ENCODE results near the gene COX7C.
"Not testable (repeated sequence)": the region's sequence is repeated elsewhere in the genome, so short reads cannot be mapped to it uniquely, and the experiment has no call there.

COX7C gene

GRCh38 chr5:86617756-86618576 lies at the start of gene COX7C:
TSS of gene COX7C (plus strand) at chr5:86617941. CDS start at chr5:86618056, 115 bp downstream.
- Histone ChIP-seq H3K9ac (ENCODE audit: insufficient read length) (peak within 1 kb of the TSS; percentile 91), H3K9me3 (ENCODE audit: low read depth, low read length) (no peaks in the 10 kb centered on the region), H3K27ac (peak within 1 kb of the TSS; percentile 72), H3K36me3 (ENCODE audit: insufficient read depth, low read length) (peaks cover 39% of the 10 kb centered on the region), H3K4me3 (peak within 1 kb of the TSS; percentile 95)
- TF ChIP-seq FOXP2 (optimal IDR thresholded peaks at IDR 0.05; ENCODE audit: control extremely low read depth, extremely low read length, insufficient read depth) = no peak
- peak; percentile 96 for TF ChIP-seq POLR2AphosphoS5 (IDR thresholded peaks at IDR 0.05; ENCODE audit: borderline replicate concordance, low read depth, low read length)
- no peak for TF ChIP-seq EZH2 (IDR thresholded peaks at IDR 0.05)
- DNase-seq (ENCODE audit: low read depth, low spot score) = peak; percentile 97

GRCh38 chr5:86569522-86570426 lies 48.0 kb upstream of the COX7C start:
- not testable (repeated sequence) for DNase-seq (ENCODE audit: low read depth, low spot score); H3K36me3 ChIP-seq (ENCODE audit: insufficient read depth, low read length); H3K9ac ChIP-seq (ENCODE audit: insufficient read length); H3K27ac ChIP-seq; H3K9me3 ChIP-seq (ENCODE audit: low read depth, low read length); H3K4me3 ChIP-seq

GRCh38 chr5:86570427-86571083 lies 47.2 kb upstream of the COX7C start:
- TF ChIP-seq EZH2 (IDR thresholded peaks at IDR 0.05) = no peak
- no peak for TF ChIP-seq POLR2AphosphoS5 (IDR thresholded peaks at IDR 0.05; ENCODE audit: borderline replicate concordance, low read depth, low read length)
- TF ChIP-seq FOXP2 (optimal IDR thresholded peaks at IDR 0.05; ENCODE audit: control extremely low read depth, extremely low read length, insufficient read depth) = no peak
- no peak overlapping the region for H3K9ac ChIP-seq (ENCODE audit: insufficient read length)

GRCh38 chr5:86571109-86571508 lies 46.6 kb upstream of the COX7C start:
- not testable (repeated sequence) for H3K9ac ChIP-seq (ENCODE audit: insufficient read length); H3K9me3 ChIP-seq (ENCODE audit: low read depth, low read length); H3K27ac ChIP-seq; H3K36me3 ChIP-seq (ENCODE audit: insufficient read depth, low read length); DNase-seq (ENCODE audit: low read depth, low spot score); H3K4me3 ChIP-seq

More at GRCh38 chr5:86570427-86571083, 47.2 kb upstream of the COX7C start:
- H3K4me3 ChIP-seq = no peak overlapping the region
- no peak for DNase-seq (ENCODE audit: low read depth, low spot score)
- no peaks in the 10 kb centered on the region for H3K9me3 ChIP-seq (ENCODE audit: low read depth, low read length)
- no peak overlapping the region for H3K27ac ChIP-seq
- no peaks in the 10 kb centered on the region for H3K36me3 ChIP-seq (ENCODE audit: insufficient read depth, low read length)

- no peak overlapping the region for H3K9ac ChIP-seq (ENCODE audit: insufficient read length)
- no peak overlapping the region for H3K4me3 ChIP-seq
- H3K36me3 ChIP-seq (ENCODE audit: insufficient read depth, low read length) = no peaks in the 10 kb centered on the region
- H3K9me3 ChIP-seq (ENCODE audit: low read depth, low read length) = no peaks in the 10 kb centered on the region
- TF ChIP-seq EZH2 (IDR thresholded peaks at IDR 0.05) (no peak), FOXP2 (optimal IDR thresholded peaks at IDR 0.05; ENCODE audit: control extremely low read depth, extremely low read length, insufficient read depth) (no peak)
- no peak overlapping the region for H3K27ac ChIP-seq
- no peak for DNase-seq (ENCODE audit: low read depth, low spot score)
Observed at GRCh38 chr5:86572825-86573517, 44.8 kb upstream of the COX7C start.

- no peak for TF ChIP-seq FOXP2 (optimal IDR thresholded peaks at IDR 0.05; ENCODE audit: control extremely low read depth, extremely low read length, insufficient read depth)
- no peak for TF ChIP-seq POLR2AphosphoS5 (IDR thresholded peaks at IDR 0.05; ENCODE audit: borderline replicate concordance, low read depth, low read length)
- no peak for TF ChIP-seq EZH2 (IDR thresholded peaks at IDR 0.05)
- Histone ChIP-seq H3K4me3 (no peak overlapping the region), H3K36me3 (ENCODE audit: insufficient read depth, low read length) (no peaks in the 10 kb centered on the region), H3K9ac (ENCODE audit: insufficient read length) (no peak overlapping the region), H3K27ac (no peak overlapping the region), H3K9me3 (ENCODE audit: low read depth, low read length) (no peaks in the 10 kb centered on the region)
- DNase-seq (ENCODE audit: low read depth, low spot score) = no peak
Observed at GRCh38 chr5:86579502-86579901, 38.2 kb upstream of the COX7C start.

- no peak for DNase-seq (ENCODE audit: low read depth, low spot score)
- Histone ChIP-seq H3K36me3 (ENCODE audit: insufficient read depth, low read length) (no peaks in the 10 kb centered on the region), H3K9me3 (ENCODE audit: low read depth, low read length) (no peaks in the 10 kb centered on the region), H3K4me3 (no peak overlapping the region), H3K9ac (ENCODE audit: insufficient read length) (no peak overlapping the region), H3K27ac (no peak overlapping the region)
- TF ChIP-seq POLR2AphosphoS5 (IDR thresholded peaks at IDR 0.05; ENCODE audit: borderline replicate concordance, low read depth, low read length) (no peak), FOXP2 (optimal IDR thresholded peaks at IDR 0.05; ENCODE audit: control extremely low read depth, extremely low read length, insufficient read depth) (no peak)
Observed at GRCh38 chr5:86596476-86596875, 21.3 kb upstream of the COX7C start.

GRCh38 chr5:86605881-86606280 lies 11.9 kb upstream of the COX7C start:
- TF ChIP-seq EZH2 (IDR thresholded peaks at IDR 0.05) = no peak
- no peak for TF ChIP-seq FOXP2 (optimal IDR thresholded peaks at IDR 0.05; ENCODE audit: control extremely low read depth, extremely low read length, insufficient read depth)
- TF ChIP-seq POLR2AphosphoS5 (IDR thresholded peaks at IDR 0.05; ENCODE audit: borderline replicate concordance, low read depth, low read length) = no peak
- Histone ChIP-seq H3K36me3 (ENCODE audit: insufficient read depth, low read length) (no peaks in the 10 kb centered on the region), H3K4me3 (no peak overlapping the region), H3K9ac (ENCODE audit: insufficient read length) (no peak overlapping the region), H3K27ac (no peak overlapping the region), H3K9me3 (ENCODE audit: low read depth, low read length) (no peaks in the 10 kb centered on the region; the same call in 1 of the 2 replicates)
- no peak for DNase-seq (ENCODE audit: low read depth, low spot score)
